NCI-H2227 (cell line): ENCODE results near the gene SRSF1.

ENCODE experiments used
- DNase-seq: peaks from one replicate; lab custom pipeline; 2025; ENCODE audit not compliant: unreplicated experiment; lab: John Stamatoyannopoulos, UW

SRSF1 gene

DNA sequence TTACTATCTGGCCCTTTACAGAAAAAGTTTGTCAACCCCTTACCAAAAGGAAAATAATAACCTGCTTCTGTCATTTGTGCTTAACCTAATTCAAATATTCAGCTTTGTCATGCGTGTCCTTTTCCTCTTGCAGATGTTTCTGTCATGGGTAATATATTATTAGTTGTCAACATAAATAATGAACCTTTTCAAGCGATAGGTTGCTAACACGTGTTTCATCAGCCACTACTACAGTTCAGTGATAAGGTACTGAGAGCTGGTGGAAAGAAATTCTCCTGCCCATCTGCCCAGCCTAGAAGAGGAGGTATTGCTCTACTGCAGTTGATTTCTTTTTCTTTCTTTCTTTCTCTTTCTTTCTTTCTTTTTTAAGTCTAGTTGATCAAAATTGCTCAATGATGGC lies 12.0 kb upstream of the SRSF1 start:
- DNase-seq = no peak

DNA sequence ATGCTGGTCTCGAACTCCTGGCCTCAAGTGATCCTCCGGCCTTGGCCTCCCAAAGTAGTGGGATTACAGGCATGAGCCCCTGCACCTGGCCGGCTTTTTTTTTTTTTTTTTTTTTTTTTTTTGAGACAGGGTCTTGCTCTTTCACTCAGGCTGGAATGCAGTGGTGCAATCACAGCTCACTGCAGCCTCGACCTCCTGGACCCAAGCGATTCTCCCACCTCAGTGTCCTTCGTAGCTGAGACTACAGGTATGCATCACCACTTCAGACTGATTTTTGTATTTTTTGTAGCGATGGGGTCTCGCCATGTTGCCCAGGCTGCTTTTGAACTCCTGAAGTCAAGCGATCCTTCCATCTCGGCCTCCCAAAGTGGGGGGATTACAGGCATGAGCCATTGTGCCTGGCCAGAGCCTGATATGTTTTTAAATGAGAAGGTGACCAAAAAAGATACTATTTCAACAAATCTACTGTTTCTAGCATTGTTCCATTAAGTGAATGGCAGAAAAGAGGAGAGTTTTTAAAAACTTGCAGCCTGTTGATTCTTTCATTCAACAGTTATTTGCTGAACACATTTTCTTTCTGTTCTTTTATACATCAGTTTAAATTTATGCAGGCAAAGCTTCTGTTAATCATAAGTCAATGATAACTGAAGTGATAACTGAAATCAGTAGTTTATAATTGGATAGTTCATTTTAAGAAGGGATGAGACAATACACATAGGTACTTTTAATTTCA lies 3.2 kb upstream of the SRSF1 start:
- DNase-seq = no peak

DNA sequence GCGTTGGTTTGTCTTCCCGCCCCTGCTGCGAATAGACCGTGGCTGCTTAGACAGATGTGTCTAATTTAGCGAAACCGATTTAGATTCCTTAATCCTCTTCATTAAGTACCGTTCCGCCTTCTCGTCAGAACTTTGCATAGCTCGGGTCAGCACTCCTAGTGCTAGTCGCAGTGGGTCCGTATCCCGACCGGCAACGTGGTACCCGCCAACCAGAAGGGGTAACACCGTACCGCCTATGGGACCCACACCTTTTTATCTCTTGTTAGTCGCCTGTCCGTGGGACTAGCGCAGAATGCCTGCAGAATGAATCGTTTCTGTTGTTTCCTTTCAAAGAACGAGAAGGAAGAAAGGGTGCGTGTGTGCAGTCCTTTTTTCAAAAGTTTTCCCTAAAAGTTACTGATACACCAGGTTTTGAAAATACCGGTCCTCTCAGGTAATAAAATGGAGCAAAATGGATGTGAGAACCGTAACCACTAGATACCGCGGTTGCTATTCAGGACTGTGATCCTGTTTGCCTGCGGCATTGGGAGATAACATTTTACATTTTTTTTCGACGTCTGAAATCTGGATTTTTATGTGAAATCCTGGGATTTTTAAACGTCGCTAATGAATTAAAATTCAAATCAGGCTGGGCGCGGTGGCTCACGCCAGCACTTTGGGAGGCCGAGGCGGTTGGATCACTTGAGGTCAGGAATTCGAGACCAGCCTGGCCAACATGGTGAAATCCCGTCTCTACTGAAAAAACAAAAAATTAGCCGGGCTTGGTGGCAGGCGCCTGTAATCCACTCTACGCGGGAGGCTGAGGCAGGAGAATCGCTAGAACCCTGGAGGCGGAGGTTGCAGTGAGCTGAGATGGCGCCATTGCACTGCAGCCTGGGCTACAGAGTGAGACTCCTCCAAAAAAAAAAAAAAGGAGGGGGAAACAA lies 998 bp upstream of the SRSF1 start:
- peak; percentile 64 for DNase-seq

DNA sequence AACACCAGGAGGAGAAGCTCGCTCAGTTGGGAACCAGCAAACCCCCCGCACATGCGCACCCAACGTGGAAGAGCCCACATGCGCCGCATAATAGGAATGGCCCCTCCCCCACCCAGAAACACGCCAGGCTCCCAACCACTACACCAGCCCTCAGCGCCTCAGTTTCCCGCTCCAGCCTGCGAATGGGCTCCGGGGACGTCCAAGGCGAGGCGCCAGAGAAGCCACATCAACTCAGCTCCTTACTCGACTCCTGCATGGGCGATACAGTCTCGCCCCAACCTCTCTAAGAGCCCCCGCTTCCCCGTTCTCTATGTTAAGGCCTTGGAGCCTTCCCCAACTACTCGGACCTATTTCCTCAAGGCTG lies 504 bp downstream of the SRSF1 start:
- peak; percentile 83 for DNase-seq

DNA sequence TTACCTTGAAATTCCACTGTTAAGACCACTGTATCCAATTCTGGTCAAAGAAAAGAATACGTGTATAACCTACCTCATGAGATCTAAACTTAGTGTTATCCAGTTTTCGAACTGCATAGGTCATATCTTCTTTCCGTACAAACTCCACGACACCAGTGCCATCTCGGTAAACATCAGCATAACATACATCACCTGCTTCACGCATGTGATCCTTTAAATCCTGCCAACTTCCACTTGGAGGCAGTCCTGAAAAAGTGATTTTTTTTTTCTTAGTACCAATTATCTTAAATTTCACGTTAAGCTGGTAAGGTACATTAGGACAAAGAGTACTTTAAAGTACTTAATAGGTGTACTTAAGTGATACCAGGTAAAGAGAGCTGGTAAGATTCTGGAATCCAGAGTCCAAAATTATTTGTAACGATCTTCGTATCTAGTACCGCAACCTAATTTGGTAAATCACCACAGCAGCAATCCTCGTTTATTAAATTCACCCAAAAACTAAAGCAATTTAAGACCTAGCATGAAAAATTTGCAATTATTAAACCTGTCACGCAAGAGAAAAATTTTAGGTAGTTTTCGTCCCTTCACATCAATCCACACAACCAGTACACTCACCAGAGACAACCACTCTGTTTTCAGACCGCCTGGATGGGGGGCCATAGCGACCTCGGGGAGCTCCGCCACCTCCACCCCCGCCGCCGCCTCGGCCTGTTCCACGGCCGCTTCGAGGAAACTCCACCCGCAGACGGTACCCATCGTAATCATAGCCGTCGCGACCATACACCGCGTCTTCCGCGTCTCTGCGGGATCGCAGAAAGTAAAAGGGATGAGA lies 1.1 kb downstream of the SRSF1 start:
- DNase-seq = no peak

DNA sequence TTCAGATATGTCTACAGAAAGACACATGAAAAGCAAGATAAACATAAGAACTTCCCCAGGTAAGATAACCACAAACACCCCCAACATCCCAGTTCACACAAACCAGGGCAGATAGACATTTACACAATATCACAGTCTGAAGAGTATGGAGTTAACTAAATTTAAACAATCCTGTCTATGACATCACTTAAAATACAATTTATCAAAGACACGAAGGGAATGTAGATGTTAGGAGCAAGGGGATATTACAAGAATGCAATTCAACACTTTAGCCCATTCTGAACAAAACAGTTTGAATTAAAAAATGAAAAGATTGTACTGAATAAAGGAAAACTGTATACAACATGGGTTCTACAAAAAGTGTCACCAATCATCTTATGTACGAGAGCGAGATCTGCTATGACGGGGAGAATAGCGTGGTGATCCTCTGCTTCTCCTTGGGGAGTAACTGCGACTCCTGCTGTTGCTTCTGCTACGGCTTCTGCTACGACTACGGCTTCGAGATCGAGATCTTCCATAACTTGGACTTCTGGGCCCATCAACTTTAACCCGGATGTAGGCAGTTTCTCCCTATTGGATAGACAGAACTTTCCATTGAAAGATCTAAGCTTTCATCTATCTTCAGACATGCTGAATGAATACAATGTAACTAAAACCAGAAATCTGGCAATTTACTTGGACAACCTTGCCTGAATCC lies 1.9 kb downstream of the SRSF1 start:
- DNase-seq = no peak

DNA sequence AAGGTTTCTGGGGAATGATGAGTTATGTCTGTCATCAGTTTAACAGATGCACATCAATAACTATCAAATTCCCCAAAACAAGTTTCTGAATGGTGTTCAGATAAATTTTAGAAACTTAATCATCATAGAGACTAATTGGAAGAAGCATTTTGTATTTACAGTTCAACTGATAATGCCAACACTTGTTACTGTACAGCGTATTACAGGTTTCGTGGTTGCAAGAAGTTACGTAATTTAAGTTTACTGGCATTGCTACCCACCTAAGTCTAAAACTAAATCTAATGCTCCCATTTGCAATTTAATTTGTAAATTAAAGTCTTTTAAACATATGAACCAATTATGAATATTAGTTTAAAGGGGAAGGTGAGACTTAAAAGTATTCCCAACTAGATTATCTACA lies 3.0 kb downstream of the SRSF1 start:
- no peak for DNase-seq

DNA sequence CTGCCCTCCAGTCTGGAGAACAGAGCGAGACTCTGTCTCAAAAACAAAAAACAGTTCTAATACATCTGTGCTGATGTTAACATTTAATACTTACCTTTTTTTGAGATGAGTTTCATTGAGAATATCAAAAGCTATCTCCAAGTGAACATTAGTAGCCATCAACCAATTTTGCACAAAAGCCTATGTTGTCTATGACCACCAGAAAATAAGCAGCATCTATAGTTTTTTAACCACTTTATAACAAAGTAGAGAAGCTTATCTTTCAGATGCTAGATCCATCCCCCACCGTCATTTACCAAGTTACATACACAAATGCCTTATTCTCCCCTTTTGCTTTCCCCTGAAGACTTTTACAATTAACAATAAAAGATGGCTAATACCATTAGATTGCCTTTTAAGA lies 4.1 kb downstream of the SRSF1 start:
- DNase-seq = no peak

DNA sequence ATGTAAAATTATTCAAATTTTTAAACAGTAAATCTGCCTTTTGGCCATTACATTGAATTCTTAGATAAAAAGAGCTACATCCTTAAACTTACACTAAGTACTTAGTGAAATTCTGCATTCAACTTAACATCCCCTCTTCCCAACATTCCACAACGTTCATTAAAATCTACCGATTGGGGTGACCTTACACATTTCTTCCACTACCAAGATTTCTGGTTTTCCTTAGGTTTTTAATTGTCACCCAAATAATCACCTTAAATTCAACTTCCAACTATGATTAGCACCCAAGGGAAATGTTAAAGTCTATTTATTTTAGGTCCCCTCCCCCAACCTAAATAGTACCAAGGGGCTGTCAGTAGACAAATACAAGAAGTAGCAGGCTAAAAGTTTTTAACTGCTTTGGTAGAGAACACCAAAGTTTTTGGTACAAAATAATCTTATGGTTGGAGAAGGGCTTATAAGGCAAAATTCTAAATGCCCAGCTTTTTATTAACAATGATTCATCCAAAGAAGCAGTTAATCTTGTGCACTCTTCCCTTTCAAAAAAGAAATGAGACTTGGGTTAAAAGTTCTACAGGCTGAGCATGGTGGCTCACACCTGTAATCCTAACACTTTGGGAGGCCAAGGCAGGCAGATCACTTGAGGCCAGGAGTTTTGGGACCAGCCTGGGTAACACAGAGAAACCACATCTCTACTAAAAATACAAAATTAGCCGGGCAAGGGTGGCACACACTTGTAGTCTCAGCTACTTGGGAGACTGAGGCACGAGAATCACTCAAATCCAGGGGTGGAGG lies 4.7 kb downstream of the SRSF1 start:
- no peak for DNase-seq

DNA sequence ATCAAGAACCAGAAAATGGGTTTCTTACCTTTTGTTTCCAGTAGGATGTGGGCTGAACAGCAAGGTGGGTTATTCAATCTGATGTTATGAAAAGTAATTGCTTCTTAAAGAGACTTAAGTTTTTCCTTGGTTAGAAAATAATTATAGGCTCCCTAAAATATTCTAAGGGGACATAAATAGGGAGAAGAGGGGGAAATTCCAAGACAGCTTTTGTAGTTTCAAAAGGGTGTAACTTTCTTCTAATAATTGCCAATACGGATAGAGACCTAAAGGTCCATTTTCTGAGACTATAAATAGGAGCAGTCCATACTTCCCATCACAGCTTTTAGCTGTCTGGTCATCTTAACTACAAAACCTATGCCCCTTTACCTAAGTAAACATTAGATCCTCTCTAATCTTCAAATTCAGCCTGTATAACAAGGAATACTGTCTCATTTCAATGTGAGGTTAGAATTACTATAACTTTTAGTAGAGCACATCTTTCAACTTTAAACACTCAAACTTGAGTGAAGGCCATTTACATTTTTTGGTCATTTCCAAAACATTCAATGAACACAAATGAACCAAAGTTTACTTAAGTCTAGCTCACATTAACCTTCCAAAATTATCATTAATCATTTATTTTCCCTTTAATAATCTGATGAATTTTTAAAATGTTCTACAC lies 5.5 kb downstream of the SRSF1 start:
- DNase-seq = no peak

DNA sequence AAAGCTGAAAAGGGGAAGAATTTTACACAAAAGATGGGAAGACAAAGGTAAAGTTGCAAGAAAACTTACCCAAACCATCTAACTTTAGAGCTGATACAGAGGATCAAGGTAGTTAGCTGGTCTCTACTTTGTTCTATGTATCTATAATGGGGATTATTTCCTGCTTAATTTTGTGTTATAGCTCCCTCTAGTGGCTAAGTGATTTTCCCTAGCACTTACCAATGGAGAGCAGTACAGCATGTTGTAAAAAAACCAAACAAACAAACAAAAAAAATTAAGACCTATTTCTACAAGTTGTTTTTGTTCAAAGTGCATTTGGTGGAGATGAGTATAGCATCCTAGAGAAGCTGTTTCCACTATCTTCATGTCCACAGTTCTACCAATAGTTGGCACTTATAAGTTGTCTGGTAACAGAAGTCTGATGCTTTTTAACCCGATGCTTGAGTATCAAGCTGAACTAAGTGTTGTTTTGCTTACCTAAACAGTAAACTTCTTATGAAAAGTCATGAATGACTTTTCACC lies 7.5 kb downstream of the SRSF1 start:
- DNase-seq = peak; percentile 83

DNA sequence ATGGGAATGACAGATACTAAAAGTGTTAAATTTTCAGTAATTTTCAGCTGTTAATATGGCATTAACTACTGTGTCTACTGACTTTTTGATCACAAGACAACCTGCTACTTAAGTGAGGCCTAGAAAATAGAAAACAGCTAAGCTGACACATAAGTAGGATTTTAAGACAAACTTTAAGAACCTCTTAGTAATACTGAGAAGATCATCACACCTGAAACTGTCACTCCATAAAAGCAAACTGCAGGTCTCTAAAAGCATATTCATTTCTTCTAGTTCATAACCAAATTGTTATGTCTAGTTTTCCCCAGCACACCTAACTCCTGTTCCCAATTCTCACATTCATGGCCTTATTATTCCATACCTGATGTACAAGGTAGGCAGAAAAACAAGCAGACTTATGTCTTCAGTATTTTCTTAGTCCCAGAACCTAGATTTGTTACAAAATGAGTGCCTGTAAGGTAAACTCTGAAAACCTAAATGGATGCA lies 8.0 kb downstream of the SRSF1 start:
- DNase-seq = no peak

DNA sequence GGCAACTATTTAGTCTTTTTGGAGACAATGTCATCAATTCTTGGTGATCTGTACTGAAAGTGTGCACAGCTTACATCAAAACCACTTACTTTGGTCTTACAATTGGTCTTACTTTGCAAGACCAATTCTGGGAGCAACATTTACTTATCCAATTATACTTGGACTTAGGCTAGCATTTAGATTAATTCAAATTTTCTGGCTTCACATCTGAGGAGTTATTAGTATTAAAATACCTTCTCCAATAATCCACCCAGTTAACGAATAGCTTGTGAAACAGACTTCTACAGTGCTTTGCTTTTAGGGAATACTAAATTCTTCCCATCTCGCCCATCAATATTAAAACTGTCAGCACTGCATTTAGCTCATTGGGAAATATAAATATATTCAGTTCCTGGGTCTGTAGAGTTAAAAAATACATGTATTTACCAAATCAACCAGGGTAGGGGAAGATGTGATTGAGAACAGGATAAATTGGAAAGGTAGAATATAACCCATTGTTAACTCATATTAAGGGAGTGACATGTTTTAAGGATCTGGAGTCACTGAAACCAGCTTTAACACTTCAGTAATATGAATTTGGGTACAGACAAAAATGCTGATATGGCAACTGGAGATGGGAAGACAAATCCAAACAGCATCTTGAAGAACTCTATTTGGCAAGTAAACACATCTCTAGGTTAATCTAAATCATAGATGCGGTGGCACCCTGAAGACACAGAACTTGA lies 9.8 kb downstream of the SRSF1 start:
- DNase-seq = no peak

DNA sequence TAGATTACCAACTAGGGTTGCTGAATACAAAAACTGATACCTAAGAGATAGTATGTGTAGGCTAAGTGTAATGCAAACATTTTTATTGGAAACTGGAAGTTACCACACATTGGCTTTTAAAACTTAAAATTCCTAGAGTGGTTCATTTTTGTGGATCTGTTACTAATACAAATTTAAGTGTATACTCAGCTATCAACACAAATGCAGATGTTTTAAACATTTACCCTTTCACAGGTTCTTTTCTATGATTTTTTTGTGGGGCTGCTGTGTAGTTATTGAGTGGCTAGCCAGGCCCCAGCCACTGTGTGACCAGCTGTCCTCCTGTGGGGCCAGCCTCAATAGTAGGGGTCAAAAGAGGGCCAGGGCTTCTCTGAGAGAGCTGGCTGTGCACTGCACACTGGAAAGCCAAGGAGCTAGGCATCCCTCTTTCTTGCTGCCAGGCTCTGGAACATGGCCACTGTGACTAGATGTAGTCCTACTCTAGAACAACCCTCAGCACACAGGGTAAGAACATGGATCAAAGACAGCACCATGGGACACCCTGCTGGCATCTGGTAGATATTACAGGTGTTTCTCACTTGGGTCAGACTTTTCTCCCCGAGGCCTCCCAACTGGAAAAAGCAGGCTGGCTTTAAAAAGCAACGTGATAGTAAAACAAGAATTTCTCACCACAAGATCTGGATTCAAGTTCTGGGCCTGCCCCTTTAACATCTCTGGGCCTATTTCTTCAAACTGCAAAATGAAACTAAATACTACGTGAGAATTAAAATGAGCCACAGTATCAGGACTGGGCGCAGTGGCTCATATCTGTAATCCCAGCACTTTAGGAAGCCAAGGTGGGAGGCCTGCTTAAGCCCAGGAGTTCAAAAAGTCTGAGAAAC lies 11.7 kb downstream of the SRSF1 start:
- peak; percentile 74 for DNase-seq

DNA sequence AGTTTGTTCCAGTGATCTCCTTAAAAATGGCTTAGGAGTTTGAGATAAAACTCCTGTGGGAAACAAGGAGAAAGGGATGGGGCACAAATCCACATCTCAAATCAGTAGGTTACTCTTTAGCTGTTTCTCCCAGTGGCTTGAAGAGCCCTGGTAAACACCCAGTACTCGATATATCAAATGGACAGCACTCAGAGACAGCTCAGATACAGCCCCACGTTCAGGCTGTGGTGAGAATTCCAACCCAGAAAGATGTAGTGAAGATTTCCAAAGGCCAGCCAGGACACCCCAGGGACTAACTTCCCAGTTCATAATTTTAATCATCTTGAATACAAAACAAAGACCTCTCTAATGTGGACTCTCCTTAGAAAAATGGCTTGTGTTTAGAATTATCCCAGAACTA lies 12.6 kb downstream of the SRSF1 start:
- no peak for DNase-seq

DNA sequence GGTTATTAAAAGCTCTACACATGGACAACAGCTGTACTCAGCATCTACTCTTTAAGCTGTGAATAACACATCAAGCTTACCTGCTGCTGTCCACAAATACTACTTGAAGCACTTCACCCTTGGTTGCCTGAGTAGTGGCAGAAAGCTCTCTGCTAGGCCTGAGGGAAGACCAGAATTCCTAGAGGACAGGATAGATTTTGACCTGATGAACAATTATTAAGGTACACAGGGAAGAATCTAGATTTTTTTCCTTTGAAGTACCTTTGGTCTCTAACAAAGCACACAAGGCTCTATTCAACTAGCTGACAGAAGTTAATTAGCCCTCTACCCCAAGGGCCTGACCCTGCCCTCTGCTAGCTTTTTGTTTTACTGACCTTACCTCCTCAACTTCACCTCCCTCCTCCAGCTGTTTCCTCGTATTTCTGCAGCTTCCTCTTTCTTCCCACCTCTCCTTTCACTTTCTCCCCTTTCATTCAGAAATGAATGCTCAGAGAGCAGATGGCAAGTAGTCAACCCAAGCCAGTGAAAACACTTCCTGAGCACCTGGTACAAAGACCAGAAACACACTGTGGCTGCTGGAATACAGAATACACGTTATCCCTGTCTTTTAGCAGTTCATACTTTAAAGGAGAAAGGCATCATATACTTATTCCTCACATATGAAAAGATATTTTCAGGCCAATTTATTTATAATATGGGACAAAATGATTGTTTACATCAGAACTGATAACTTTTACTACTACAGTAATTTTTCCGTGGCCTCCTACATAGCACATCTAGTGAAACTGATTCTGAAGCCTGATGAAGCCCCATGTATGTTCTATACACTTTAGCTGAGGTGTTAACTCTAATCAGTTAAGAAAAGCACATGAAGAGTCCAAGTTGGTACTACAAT lies 13.3 kb downstream of the SRSF1 start:
- peak; percentile 33 for DNase-seq

DNA sequence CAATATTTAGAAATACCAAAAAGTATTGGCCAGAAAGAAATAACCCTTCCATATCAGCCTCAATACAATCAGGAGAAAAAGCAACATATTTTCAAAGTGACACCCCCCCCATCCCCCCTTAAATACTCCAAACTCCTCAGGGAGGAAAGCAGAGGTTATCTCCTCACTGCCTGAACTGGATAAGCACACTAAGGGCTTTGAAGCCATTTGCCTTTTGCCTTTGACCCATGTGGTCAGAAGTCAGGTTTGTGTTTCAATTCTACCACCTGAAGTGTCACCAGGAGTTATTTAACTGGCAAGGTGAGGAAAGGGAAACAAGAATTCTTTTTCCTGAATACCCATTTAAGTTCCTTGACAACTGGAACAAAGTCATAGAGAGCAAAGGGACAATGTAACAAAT lies 15.5 kb downstream of the SRSF1 start:
- no peak for DNase-seq
